Measurements from ENCODE around the gene RFNG. TPM values are rescaled to one million over a fixed set of nuclear protein-coding genes. Genes with fewer than 3 reads are reported as not detected.

Gene RFNG
- total and polyA plus RNA-seq, 2 donors from 2014 or later = 29.8 to 47.3 TPM

GRCh38 chr17:82008258-82008940 lies 43.2 kb downstream of the RFNG start:
- intact Hi-C loops (cut with DNase I) = no loop called here
- DNase-seq (no peak), FAIRE-seq (no peak)
- H3K27ac ChIP-seq (ENCODE audit: low read depth in 2 of 2, low read length in 2 of 2) = no peak overlapping the region
- peaks cover 0 to 1% (median 0%) of the 10 kb centered on the region in 3 donors for H3K4me1 ChIP-seq (ENCODE audit: control insufficient read depth in 2 of 3, insufficient read depth in 2 of 3, low read depth in 1 of 3, low read length in 3 of 3)
- no peaks in the 10 kb centered on the region for H3K36me3 ChIP-seq (ENCODE audit: control insufficient read depth in 2 of 3, insufficient read depth in 3 of 3, low read length in 3 of 3)
- H3K9ac ChIP-seq (ENCODE audit: low read length in 3 of 3) = no peak overlapping the region
- H3K4me3 ChIP-seq (ENCODE audit: low read length in 3 of 3) = no peak overlapping the region
- no peak for TF ChIP-seq CTCF (IDR thresholded peaks at IDR 0.05; ENCODE audit: borderline replicate concordance, extremely low read depth, insufficient read depth)
- H3K9me3 ChIP-seq (ENCODE audit: control insufficient read depth in 2 of 3, insufficient read depth in 1 of 3, low read length in 3 of 3) = no peaks in the 10 kb centered on the region
- H3K27me3 ChIP-seq (ENCODE audit: control insufficient read depth, insufficient read depth, low read length) = no peaks in the 10 kb centered on the region

- H3K4me3 ChIP-seq (ENCODE audit: low read length in 3 of 3) = no peak overlapping the region
- no peak for TF ChIP-seq CTCF (IDR thresholded peaks at IDR 0.05; ENCODE audit: borderline replicate concordance, extremely low read depth, insufficient read depth)
- DNase-seq = no peak
- no peak for FAIRE-seq
- H3K4me1 ChIP-seq (ENCODE audit: control insufficient read depth in 2 of 3, insufficient read depth in 2 of 3, low read depth in 1 of 3, low read length in 3 of 3) = peaks cover 0 to 3% (median 0%) of the 10 kb centered on the region in 3 donors
- H3K27me3 ChIP-seq (ENCODE audit: control insufficient read depth, insufficient read depth, low read length) = no peaks in the 10 kb centered on the region
- no peaks in the 10 kb centered on the region for H3K9me3 ChIP-seq (ENCODE audit: control insufficient read depth in 2 of 3, insufficient read depth in 1 of 3, low read length in 3 of 3)
- no peak overlapping the region for H3K9ac ChIP-seq (ENCODE audit: low read length in 3 of 3)
- H3K27ac ChIP-seq (ENCODE audit: low read depth in 2 of 2, low read length in 2 of 2) = no peak overlapping the region
- H3K36me3 ChIP-seq (ENCODE audit: control insufficient read depth in 2 of 3, insufficient read depth in 3 of 3, low read length in 3 of 3) = no peaks in the 10 kb centered on the region
- intact Hi-C loops (cut with DNase I) = no loop called here
These were observed 43.9 kb downstream of the RFNG start for GRCh38 chr17:82007495-82008257.

- Histone ChIP-seq H3K27ac (ENCODE audit: low read depth in 2 of 2, low read length in 2 of 2) (no peak overlapping the region), H3K9ac (ENCODE audit: low read length in 3 of 3) (no peak overlapping the region), H3K4me3 (ENCODE audit: low read length in 3 of 3) (no peak overlapping the region), H3K27me3 (ENCODE audit: control insufficient read depth, insufficient read depth, low read length) (no peaks in the 10 kb centered on the region), H3K4me1 (ENCODE audit: control insufficient read depth in 2 of 3, insufficient read depth in 2 of 3, low read depth in 1 of 3, low read length in 3 of 3) (peaks cover 0 to 3% (median 0%) of the 10 kb centered on the region in 3 donors), H3K36me3 (ENCODE audit: control insufficient read depth in 2 of 3, insufficient read depth in 3 of 3, low read length in 3 of 3) (no peaks in the 10 kb centered on the region), H3K9me3 (ENCODE audit: control insufficient read depth in 2 of 3, insufficient read depth in 1 of 3, low read length in 3 of 3) (no peaks in the 10 kb centered on the region)
- DNase-seq (no peak), FAIRE-seq (no peak)
- intact Hi-C loops (cut with DNase I) = no loop called here
- TF ChIP-seq CTCF (IDR thresholded peaks at IDR 0.05; ENCODE audit: borderline replicate concordance, extremely low read depth, insufficient read depth) = no peak
These were observed 44.5 kb downstream of the RFNG start for GRCh38 chr17:82007228-82007494.
